Activated CD8-positive, alpha-beta memory T cell treated with anti-CD3 and anti-CD28 coated beads for 1 hour (primary cell): Measurements from ENCODE around the gene NTRK3.

ENCODE experiments used
- DNase-seq, 2 donors: peaks; one replicate each; pipeline ENCODE4 v3.0.0-alpha.2; 2020; ENCODE audit warnings: low read depth in 1 of 2; ENCODE audit errors: extremely low read depth in 1 of 2

NTRK3 gene

GRCh38 chr15:88256279-88257230 is at the start of gene NTRK3:
Gene NTRK3, minus strand, starts transcription at chr15:88256739. Its CDS starts 586 bp downstream, at chr15:88256153.
- DNase-seq = no peak

GRCh38 chr15:88303395-88303794 is 46.9 kb upstream of the NTRK3 start:
- DNase-seq = no peak

GRCh38 chr15:88302373-88302772 is 45.8 kb upstream of the NTRK3 start:
- DNase-seq = no peak

- DNase-seq = no peak
These were observed 44.8 kb upstream of the NTRK3 start for GRCh38 chr15:88301311-88301710.

- no peak for DNase-seq
These were observed 44.3 kb upstream of the NTRK3 start for GRCh38 chr15:88300861-88301260.

- no peak for DNase-seq
These were observed 43.5 kb upstream of the NTRK3 start for GRCh38 chr15:88300089-88300488.

- DNase-seq = no peak
These were observed 43.0 kb upstream of the NTRK3 start for GRCh38 chr15:88299497-88299896.

- DNase-seq = no peak
These were observed 32.1 kb upstream of the NTRK3 start for GRCh38 chr15:88288661-88289060.

- DNase-seq = no peak
These were observed 31.7 kb upstream of the NTRK3 start for GRCh38 chr15:88288206-88288605.

GRCh38 chr15:88284318-88284998 is 27.9 kb upstream of the NTRK3 start:
- DNase-seq = no peak

GRCh38 chr15:88282614-88283013 is 26.1 kb upstream of the NTRK3 start:
- DNase-seq = no peak

GRCh38 chr15:88276821-88277410 is 20.4 kb upstream of the NTRK3 start:
- DNase-seq = no peak

GRCh38 chr15:88275804-88276203 is 19.3 kb upstream of the NTRK3 start:
- DNase-seq = no peak

GRCh38 chr15:88274553-88275460 is 18.3 kb upstream of the NTRK3 start:
- peak in 1 of 2 donors; percentile 9 for DNase-seq

- no peak for DNase-seq
These were observed 15.9 kb upstream of the NTRK3 start for GRCh38 chr15:88272421-88272820.

GRCh38 chr15:88269356-88270062 is 13.0 kb upstream of the NTRK3 start:
- DNase-seq = no peak

- DNase-seq = no peak
These were observed 11.2 kb upstream of the NTRK3 start for GRCh38 chr15:88267720-88268119.

- DNase-seq = no peak
These were observed 9.6 kb upstream of the NTRK3 start for GRCh38 chr15:88266170-88266569.

- DNase-seq = no peak
These were observed 8.1 kb upstream of the NTRK3 start for GRCh38 chr15:88264622-88265021.

GRCh38 chr15:88262064-88262463 is 5.5 kb upstream of the NTRK3 start:
- DNase-seq = no peak
